ENCODE measurements around the gene FBXL17.

The FBXL17 gene

DNA sequence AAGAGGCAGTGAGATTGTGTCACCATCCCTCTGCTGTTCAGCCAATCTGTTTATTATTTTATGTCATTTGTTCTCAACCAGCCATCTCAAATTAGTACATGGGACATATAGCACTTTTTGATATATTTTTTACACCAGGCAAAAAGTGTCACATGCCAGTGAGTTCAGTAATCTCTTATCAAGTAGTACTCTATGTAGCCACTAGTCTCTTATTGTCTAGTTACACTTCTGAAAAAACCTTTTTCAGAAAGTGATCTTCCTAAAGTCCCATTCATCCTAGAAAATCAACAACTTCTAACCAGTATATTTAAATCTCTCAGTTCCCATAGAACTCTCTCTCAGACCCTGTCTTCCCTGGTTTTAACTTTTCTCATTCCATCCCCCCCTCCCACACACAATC, 321.6 kb downstream of the FBXL17 start:
- DNase-seq (ENCODE audit: low read depth) = no peak

DNA sequence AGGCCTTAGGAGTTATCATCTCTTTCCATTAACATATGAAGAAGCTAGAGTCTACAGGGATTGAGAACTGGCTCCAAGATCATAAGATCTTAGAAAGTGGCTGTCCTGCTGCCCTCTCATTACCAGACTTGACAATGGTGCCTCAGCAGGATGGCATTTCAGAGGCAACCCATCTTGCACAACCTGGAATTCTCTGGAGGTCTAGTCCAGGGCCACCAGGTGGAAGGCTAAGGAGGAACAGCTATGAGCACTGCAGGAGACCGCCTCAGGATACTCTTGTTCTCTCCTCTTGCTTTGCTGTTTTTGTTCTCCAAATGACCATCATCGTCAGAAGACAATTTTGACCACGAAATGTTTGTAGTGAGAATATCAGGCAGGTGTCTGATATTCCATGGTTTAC, 322.6 kb downstream of the FBXL17 start:
- H3K4me3 ChIP-seq (ENCODE audit: low read depth, low read length) = no peak overlapping the region
- DNase-seq (ENCODE audit: low read depth) = no peak

More for the DNA sequence above, 321.6 kb downstream of the FBXL17 start:
- no peak overlapping the region for H3K4me3 ChIP-seq (ENCODE audit: low read depth, low read length)

DNA sequence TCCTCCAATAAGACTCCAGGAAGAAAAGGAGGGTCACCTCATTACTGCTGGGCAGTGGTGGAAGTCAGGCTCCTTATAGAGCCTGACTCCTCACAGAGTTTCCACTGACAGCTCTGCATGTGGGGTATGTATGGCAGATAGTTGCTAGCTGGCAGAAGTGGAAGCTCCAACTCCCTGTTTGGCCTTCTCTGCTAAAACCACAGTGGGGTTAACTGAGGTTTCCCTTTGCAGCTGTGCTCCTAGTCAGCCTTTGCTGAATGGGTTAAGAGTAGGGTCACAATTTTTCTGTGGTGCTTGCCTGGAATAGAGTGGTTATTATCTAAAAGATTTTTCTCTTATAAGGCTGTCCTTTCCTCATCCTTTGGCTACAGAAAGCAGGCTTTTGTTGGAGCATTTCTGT, 327.5 kb downstream of the FBXL17 start:
- no peak overlapping the region for H3K4me3 ChIP-seq (ENCODE audit: low read depth, low read length)
- no peak for DNase-seq (ENCODE audit: low read depth)

DNA sequence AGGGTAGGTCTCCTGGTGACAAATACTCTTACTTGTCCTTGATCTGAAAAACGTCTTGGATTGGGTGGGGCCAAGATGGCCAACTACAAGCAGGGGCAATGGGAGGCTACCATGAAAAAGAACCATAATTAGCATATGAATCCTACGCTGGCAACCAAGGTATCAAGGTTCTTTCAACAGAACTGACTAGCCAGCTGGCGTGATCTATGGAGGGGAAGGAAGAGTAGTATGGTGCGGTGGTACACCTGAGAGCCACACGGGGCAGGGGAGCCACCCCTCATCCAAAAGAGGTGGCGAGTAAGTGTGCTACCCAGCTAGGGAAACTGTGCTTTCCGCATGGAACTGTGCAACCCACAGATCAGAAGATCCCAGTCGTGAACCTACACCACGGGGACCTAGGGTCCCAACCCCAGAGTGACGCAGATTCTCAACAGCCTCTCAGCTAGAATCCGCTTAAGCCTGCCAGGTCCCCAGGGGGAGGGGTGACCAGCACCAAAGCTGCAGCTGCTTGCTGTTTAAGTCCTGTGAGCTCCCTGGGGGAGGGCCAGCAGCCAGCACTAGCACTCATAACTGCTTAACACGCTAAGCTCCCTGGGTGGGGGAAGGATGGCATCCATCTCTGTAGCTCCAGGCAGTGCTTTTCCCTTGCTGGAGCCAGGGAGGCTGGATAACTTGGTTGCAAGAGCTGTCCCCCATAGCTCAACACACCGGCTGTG, 334.8 kb downstream of the FBXL17 start:
- H3K4me3 ChIP-seq (ENCODE audit: low read depth, low read length) = no peak overlapping the region
- DNase-seq (ENCODE audit: low read depth) = no peak

DNA sequence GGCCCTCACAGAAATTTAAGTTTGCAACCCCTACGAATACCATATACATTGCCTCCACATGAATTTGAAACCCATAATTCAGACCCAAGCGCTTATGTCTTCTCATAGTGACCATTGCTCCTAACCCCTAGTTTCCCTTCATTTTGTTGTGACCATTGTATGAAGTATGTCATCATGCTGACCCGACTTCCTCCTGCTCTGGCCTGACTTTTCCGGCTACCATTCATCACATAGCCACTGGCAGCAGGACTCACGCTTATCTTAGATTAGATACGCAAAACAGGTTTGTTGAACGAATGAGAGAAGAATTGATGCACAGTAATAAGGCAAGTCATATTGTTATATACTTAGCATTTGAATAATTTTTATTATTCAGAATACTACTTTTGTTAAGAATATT, 345.4 kb downstream of the FBXL17 start:
- DNase-seq (ENCODE audit: low read depth) = no peak
- H3K4me3 ChIP-seq (ENCODE audit: low read depth, low read length) = no peak overlapping the region

DNA sequence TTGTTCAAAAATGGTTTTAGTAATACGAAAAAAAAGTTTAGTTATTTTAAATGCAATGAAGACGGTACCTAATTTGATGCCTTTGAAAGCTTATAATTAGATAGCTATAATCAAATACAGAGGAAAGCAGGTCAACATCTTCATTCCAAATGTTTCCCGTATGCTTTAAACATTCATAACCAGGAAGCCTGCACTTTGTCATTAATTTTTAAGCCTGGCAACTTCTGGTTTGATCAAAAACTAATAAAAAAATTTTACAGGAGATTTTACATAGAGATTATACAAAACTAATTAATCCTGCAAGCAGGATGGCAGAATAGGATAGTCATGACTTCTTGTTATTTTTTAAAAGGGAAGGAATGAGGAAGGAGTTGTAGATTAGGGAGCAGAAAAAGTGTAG, 353.0 kb downstream of the FBXL17 start:
- no peak overlapping the region for H3K4me3 ChIP-seq (ENCODE audit: low read depth, low read length)
- DNase-seq (ENCODE audit: low read depth) = no peak

GRCh38 chr5:108028412-108028811, 353.5 kb downstream of the FBXL17 start:
- DNase-seq (ENCODE audit: low read depth) = peak; percentile 23

DNA sequence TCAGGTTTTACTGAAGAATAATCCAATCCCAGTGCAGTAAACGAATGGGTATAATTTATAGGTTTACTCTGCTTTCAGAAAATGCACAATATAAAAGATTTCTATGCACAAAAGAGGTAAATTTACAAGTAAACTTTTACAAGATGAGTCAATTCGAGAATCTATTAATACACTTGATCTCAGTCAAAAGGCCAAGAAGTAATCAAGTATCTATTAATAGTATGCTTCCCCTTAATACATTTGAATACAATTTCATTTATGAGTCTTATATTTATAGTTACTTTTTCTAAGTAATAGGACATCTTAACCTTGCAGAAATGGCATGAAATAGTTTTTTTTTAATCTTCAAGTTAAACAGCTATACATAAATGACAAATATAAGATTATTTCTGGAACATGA, 355.9 kb downstream of the FBXL17 start:
- no peak for DNase-seq (ENCODE audit: low read depth)
- H3K4me3 ChIP-seq (ENCODE audit: low read depth, low read length) = no peak overlapping the region

More at GRCh38 chr5:108028412-108028811, 353.5 kb downstream of the FBXL17 start:
- H3K4me3 ChIP-seq (ENCODE audit: low read depth, low read length) = no peak overlapping the region

DNA sequence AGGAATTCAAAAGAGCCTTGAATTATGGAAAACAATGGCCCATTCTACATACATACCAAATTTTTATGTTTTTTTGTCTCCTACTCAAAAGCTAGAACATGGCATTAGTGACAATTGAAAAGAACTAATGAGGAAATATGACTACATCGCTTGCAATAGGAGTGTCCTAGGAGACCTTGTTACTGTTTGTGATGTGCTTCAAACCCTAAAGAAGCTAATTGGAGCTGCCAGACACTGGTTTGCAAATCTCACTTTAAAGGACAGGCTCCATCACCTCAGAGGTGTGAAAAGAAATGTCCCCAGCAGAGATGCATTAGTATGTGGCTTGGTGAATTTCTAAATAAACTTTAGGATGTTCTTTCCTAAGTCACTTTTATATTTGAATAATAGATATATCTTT, 356.9 kb downstream of the FBXL17 start:
- DNase-seq (ENCODE audit: low read depth) = no peak
- H3K4me3 ChIP-seq (ENCODE audit: low read depth, low read length) = no peak overlapping the region

GRCh38 chr5:108016101-108016500, 365.8 kb downstream of the FBXL17 start:
- no peak for DNase-seq (ENCODE audit: low read depth)
- H3K4me3 ChIP-seq (ENCODE audit: low read depth, low read length) = no peak overlapping the region

GRCh38 chr5:108006791-108007190, 375.1 kb downstream of the FBXL17 start:
- H3K4me3 ChIP-seq (ENCODE audit: low read depth, low read length) = no peak overlapping the region
- DNase-seq (ENCODE audit: low read depth) = no peak

- H3K4me3 ChIP-seq (ENCODE audit: low read depth, low read length) = no peak overlapping the region
- no peak for DNase-seq (ENCODE audit: low read depth)
Measured at GRCh38 chr5:108003178-108003577, 378.7 kb downstream of the FBXL17 start.

DNA sequence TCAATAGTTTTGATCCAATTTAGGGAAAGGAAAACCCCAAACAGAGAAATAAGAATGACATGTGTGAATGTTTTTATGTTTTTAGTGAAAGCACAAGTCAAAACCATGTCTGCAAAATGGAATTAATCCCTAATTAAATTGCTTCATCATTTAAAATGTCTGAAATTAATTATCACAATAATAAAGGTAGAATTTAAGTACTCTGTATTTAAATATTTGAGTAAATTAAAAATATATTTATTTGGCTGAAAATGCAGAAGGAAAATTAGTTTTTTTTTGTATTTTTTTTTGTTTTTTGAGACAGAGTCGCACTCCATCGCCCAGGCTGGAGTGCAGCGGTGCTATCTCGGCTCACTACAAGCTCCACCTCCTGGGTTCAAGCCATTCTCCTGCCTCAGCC, 380.7 kb downstream of the FBXL17 start:
- H3K4me3 ChIP-seq (ENCODE audit: low read depth, low read length) = no peak overlapping the region
- DNase-seq (ENCODE audit: low read depth) = no peak

- DNase-seq (ENCODE audit: low read depth) = no peak
- no peak overlapping the region for H3K4me3 ChIP-seq (ENCODE audit: low read depth, low read length)
Measured at GRCh38 chr5:107997338-107997980, 384.4 kb downstream of the FBXL17 start.

GRCh38 chr5:107993341-107993740, 388.6 kb downstream of the FBXL17 start:
- no peak overlapping the region for H3K4me3 ChIP-seq (ENCODE audit: low read depth, low read length)
- no peak for DNase-seq (ENCODE audit: low read depth)

- no peak for DNase-seq (ENCODE audit: low read depth)
- H3K4me3 ChIP-seq (ENCODE audit: low read depth, low read length) = no peak overlapping the region
Measured at GRCh38 chr5:107990881-107991810, 390.8 kb downstream of the FBXL17 start.

DNA sequence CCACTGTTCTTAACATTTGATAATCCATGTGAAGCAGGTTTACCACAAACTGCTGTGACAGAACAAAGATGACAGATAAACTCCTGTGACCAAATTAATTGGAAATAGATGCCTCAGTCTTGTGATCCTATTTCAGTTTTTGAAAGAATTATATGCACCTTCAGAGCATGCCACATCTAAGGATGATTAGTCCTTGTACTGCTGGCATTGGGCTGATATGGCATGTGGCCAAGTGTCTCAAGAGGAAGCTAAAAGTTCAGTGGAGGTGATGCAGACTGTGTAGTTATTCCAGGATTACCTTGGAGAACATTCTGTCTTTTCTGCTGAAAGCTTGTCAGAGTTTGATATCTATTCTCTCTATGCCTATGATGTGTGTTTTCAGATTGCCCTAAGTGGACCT, 396.8 kb downstream of the FBXL17 start:
- no peak overlapping the region for H3K4me3 ChIP-seq (ENCODE audit: low read depth, low read length)
- DNase-seq (ENCODE audit: low read depth) = no peak

DNA sequence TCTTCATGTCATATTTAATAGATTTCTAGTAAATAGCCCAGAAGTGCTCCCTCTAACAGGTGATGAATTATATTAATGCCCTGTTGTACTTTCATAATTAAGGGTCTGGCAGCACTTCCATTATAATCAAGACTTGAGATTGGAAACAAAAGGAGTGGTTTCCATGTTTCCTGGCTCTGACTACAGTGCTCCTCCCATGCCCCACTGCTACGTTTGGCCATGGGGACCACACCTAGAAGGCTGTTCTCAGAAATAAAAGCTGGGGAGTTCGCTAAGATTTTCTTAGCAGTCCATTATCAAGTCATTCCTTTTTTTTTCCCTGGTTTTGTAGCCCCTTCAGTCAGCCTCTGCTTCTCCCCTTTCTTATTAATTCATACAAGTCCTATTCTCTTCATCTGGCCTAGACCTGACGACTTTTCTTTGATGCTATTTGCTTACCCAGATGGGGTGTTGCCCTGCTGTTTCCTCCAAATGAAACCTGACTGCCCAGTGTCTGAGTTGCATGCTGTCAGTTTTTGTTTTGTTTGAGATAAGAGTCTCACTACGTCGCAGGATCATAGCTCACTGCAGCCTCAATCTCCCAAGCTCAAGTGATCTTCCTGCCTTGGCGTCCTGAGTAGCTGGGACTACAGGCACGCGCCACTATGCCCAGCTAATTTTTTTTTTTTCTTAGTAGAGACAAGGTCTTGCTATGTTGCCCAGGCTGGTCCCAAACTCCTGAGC, 399.0 kb downstream of the FBXL17 start:
- no peak for DNase-seq (ENCODE audit: low read depth)
- H3K4me3 ChIP-seq (ENCODE audit: low read depth, low read length) = no peak overlapping the region

DNA sequence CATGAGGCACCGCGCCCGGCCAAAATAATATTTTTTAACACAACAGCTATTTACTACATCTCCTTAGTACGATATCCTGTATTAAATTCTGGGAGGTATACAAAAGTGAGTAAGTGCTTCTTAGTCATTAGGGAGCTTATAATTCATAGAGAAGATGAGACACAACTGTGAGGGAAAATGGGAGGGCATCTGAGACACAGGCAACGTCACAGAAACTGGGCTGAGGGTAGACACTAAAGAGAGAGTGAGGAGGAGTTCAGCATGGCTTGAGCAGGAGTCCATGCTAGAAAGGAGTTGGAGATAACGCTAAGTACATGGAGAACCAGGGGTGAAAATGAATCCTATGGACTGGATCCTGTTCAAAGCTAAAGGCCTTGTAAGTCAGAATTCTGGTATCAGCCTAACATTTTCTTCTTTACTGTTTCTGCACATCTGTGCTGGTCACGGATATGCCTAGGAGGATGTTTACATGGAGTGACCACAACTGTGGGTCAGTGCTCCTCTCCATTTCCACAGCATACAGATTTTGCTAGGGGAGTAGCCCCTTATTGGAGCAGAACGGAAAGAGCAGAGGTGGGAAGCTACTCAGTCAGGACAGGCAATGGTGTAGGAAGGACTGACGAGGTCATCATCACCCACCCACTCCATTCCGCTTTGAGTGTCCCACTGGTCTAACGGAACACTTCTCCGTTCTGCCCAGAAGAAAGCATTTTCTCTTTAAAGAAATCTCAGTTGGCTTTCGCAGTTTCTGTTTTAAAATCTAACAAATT, 400.8 kb downstream of the FBXL17 start:
- no peak overlapping the region for H3K4me3 ChIP-seq (ENCODE audit: low read depth, low read length)
- DNase-seq (ENCODE audit: low read depth) = no peak
